Naive thymus-derived CD4-positive, alpha-beta T cell (primary cell): ENCODE measurements around the gene ALPK1. TPM values are rescaled to one million over a fixed set of nuclear protein-coding genes. Genes with fewer than 3 reads are reported as not detected.
"Not testable (repeated sequence)": the region's sequence is repeated elsewhere in the genome, so short reads cannot be mapped to it uniquely, and the experiment has no call there.

Source experiments
- ATAC-seq: fragments of 150-1000 bp; cut with Tn5 transposase; 2 replicates; pipeline ENCODE4 v1.10.0; 2021; ENCODE audit warnings: mild to moderate bottlenecking, moderate library complexity
- CTCF ChIA-PET: fragments of 350-600 bp; sonication (Branson Sonifier 250); formaldehyde crosslinking; loops from one replicate; lab custom pipeline; 2021; ENCODE audit warnings: antibody characterized with exemption; lab: Charles Lee
- POLR2A ChIA-PET: fragments of 350-600 bp; sonication (Branson Sonifier 250); formaldehyde crosslinking; loops from one replicate; lab custom pipeline; 2021; ENCODE audit warnings: antibody characterized with exemption, inconsistent platforms; lab: Charles Lee
- DNase-seq, 9 donors: peaks; one replicate each; pipeline versions ENCODE4 v3.0.0 to v3.0.0-alpha.2; 2020 to 2022; ENCODE audit warnings: mixed read lengths in 1 of 9
- H3K27ac ChIP-seq: one replicate; pipeline ENCODE4 v1.7.0; 2013; ENCODE audit warnings: mild to moderate bottlenecking, low read depth, low read length, moderate library complexity
- H3K27me3 ChIP-seq, 2 donors: one replicate each; pipeline ENCODE4 v1.7.0; 2013; ENCODE audit warnings: low read length in 2 of 2, mild to moderate bottlenecking in 2 of 2, moderate library complexity in 2 of 2; ENCODE audit not compliant: control insufficient read depth in 2 of 2, insufficient read depth in 2 of 2
- H3K36me3 ChIP-seq, 3 experiments: 1 replicate in 2 of 3; 2 replicates in 1 of 3; pipeline ENCODE4 v1.7.0; 2013; ENCODE audit warnings: low read length in 3 of 3, mild to moderate bottlenecking in 3 of 3, moderate library complexity in 1 of 3; ENCODE audit not compliant: insufficient read depth in 3 of 3, control insufficient read depth in 2 of 3
- H3K4me1 ChIP-seq, 2 donors: one replicate each; pipeline ENCODE4 v1.7.0; 2013; ENCODE audit warnings: low read length in 2 of 2, mild to moderate bottlenecking in 2 of 2, moderate library complexity in 1 of 2; ENCODE audit not compliant: control insufficient read depth in 2 of 2, insufficient read depth in 2 of 2
- H3K4me3 ChIP-seq: 2 replicates; pipeline ENCODE4 v1.7.0; 2013; ENCODE audit warnings: mild to moderate bottlenecking, low read length
- H3K9me3 ChIP-seq, 3 experiments: 1 replicate in 2 of 3; 2 replicates in 1 of 3; pipeline ENCODE4 v1.7.0; 2013; ENCODE audit warnings: low read length in 3 of 3; ENCODE audit not compliant: control insufficient read depth in 2 of 3
- H3K27ac Mint-ChIP-seq, 9 donors: one replicate each; pipeline ENCODE4 v1.8.0; 2020 to 2022; ENCODE audit warnings: mixed read lengths in 9 of 9, mild to moderate bottlenecking in 8 of 9, moderate library complexity in 5 of 9, inconsistent platforms in 2 of 9
- H3K27me3 Mint-ChIP-seq, 5 donors: one replicate each; pipeline ENCODE4 v1.8.0; 2021 to 2022; ENCODE audit warnings: mixed read lengths in 5 of 5, mild to moderate bottlenecking in 1 of 5
- H3K36me3 Mint-ChIP-seq, 5 donors: one replicate each; pipeline ENCODE4 v1.8.0; 2020 to 2022; ENCODE audit warnings: mixed read lengths in 5 of 5, mild to moderate bottlenecking in 3 of 5, inconsistent platforms in 1 of 5
- H3K4me1 Mint-ChIP-seq, 7 donors: one replicate each; pipeline ENCODE4 v1.8.0; 2020 to 2022; ENCODE audit warnings: mixed read lengths in 7 of 7, mild to moderate bottlenecking in 3 of 7, inconsistent platforms in 1 of 7
- H3K4me3 Mint-ChIP-seq, 10 donors: one replicate each; pipeline ENCODE4 v1.8.0; 2020 to 2022; ENCODE audit warnings: mild to moderate bottlenecking in 10 of 10, mixed read lengths in 10 of 10, moderate library complexity in 6 of 10, inconsistent platforms in 2 of 10
- H3K9me3 Mint-ChIP-seq, 11 donors: one replicate each; pipeline ENCODE4 v1.8.0; 2020 to 2022; ENCODE audit warnings: mixed read lengths in 11 of 11, mild to moderate bottlenecking in 4 of 11, inconsistent platforms in 1 of 11, moderate library complexity in 1 of 11
- intact Hi-C, 2 donors: fragments of 100-400 bp; cut with micrococcal nuclease; formaldehyde crosslinking; loops; one replicate each; pipeline ENCODE4 v1.15.1; 2023
- polyA plus RNA-seq, 2 donors: library from polyadenylated mRNA; unstranded; fragments of 300-500 nt; fragmentation: Illumina TruSeq; gene quantifications; one replicate each; pipeline ENCODE4 v1.2.3, GENCODE V29; 2021
- total RNA-seq, 6 experiments: library from RNA in 5 of 6; stranded (reverse) in 5 of 6; gene quantifications; 1 replicate in 5 of 6; 2 replicates in 1 of 6; pipeline ENCODE4 v1.2.3 and lab custom pipeline; 2021 to 2026

ALPK1 gene
- total and polyA plus RNA-seq, 7 experiments from 2014 or later: 5.0 to 35.0 (median 18.8) TPM

DNA sequence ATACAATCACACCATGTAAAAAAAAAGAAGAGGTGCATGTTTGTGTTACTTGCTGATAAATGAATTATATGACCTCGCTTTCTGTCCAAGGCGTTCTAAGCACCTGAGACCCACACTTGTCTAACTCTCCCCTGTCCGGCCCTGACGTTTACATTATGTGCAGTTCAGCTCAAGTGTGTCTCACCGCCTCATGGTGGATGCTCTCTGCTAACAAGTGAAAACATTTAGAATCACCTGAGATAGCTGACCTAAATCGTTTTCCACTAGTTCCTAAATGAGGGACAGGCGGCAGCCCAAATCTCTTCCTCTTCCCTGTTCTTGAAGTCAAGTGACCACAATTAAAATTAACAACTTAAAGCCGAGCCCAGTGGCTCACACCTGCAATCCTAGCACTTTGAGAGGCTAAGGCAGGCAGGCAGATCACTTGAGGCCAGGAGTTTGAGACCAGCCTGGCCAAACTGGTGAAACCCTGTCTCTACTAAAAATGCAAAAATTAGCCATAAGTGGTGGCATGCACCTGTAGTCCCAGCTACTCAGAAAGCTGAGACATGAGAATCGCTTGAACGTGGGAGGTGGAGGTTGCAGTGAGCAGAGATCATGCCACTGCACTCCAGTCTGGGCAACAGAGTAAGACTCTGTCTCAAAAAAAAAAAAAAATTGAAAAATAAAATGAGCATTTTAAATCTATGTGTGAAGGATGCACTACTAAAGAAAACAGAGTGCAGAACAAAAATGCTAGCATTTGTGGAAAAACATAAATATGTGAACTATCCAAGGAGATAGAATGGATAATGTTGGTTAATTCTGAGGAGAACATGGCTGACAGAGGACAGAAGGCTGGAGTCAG lies 7.5 kb upstream of the ALPK1 start:
- DNase-seq (no peak), ATAC-seq (no peak)
- Histone ChIP-seq H3K36me3 (peaks cover 0 to 8% (median 0%) of the 10 kb centered on the region in 3 experiments), H3K4me3 (no peak overlapping the region), H3K27ac (no peak overlapping the region), H3K4me1 (peaks cover 31 to 36% of the 10 kb centered on the region in 2 donors), H3K9me3 (no peaks in the 10 kb centered on the region), H3K27me3 (no peaks in the 10 kb centered on the region)
- H3K27me3 Mint-ChIP-seq: no peaks in the 10 kb centered on the region
- peaks cover 21 to 42% (median 37%) of the 10 kb centered on the region in 7 donors for H3K4me1 Mint-ChIP-seq
- CTCF ChIA-PET: no interaction called here
- intact Hi-C loops: loop anchor here in 1 of 2 donors (5.0 kb wide), 1 partner anchor 1473 kb away; the partner anchor contains the start of gene CAMK2D
- H3K9me3 Mint-ChIP-seq: peaks cover 0 to 2% (median 0%) of the 10 kb centered on the region in 11 donors
- H3K27ac Mint-ChIP-seq: peak overlapping the region in 3 of 9 donors; percentile 70 to 88 (median 81)
- POLR2A ChIA-PET: no interaction called here
- peaks cover 0 to 10% (median 0%) of the 10 kb centered on the region in 5 donors for H3K36me3 Mint-ChIP-seq
- peak overlapping the region in 1 of 10 donors; percentile 53 for H3K4me3 Mint-ChIP-seq

DNA sequence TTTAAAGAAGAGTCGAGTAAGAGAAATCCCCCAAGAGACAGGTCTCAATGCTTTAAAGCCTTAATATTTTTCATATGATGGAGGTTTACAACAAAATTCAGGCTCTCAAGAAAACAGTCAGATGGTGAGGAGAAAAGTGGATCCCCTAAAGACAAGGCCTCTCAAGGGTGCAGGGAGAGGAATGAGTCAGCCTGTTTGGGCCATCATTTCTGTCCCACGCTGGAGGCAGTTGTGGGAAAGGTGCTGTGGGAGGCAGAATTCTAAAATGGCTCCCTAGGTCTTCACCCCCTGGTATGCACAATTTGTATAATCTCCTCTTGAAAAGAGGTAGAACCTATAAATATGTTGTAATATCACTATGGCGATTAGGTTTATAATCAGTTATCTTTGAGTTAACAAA lies 6.8 kb upstream of the ALPK1 start:
- H3K4me3 Mint-ChIP-seq: no peak overlapping the region
- Histone ChIP-seq H3K27ac (no peak overlapping the region), H3K4me3 (no peak overlapping the region), H3K4me1 (peaks cover 31 to 36% of the 10 kb centered on the region in 2 donors), H3K27me3 (no peaks in the 10 kb centered on the region), H3K9me3 (no peaks in the 10 kb centered on the region), H3K36me3 (peaks cover 0 to 3% (median 0%) of the 10 kb centered on the region in 3 experiments)
- CTCF ChIA-PET: no interaction called here
- POLR2A ChIA-PET: no interaction called here
- ATAC-seq: no peak
- intact Hi-C loops: no loop called here
- H3K36me3 Mint-ChIP-seq: peaks cover 0 to 11% (median 0%) of the 10 kb centered on the region in 5 donors
- H3K9me3 Mint-ChIP-seq: peaks cover 0 to 2% (median 0%) of the 10 kb centered on the region in 11 donors
- H3K4me1 Mint-ChIP-seq: peaks cover 17 to 42% (median 36%) of the 10 kb centered on the region in 7 donors
- DNase-seq: peak in 1 of 9 donors; percentile 46
- H3K27me3 Mint-ChIP-seq: no peaks in the 10 kb centered on the region
- peak overlapping the region in 1 of 9 donors; percentile 88 for H3K27ac Mint-ChIP-seq

DNA sequence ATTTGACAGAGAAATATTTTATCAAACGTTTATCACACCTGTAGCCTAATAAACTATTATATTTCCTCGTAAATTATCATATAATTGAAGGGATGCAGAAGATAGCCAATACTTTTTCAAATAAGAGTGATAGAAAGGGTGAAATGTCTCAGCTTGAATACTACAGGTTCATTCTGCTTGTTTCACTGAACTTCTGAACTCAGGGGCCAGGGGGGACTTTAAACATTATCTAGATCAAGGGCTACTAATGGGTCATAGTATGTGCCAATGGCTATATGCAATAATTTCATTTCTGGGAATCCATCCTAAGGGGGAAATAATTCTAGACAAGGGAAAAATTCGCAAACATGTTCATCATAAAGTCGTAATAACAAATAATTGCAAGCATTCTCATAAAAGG lies 2.6 kb downstream of the ALPK1 start:
- ChIA-PET CTCF (interaction anchor here (1.5 kb wide), 1 partner anchor 13 kb away, joined by 6 read pairs; the partner anchor contains the start of gene TIFA), POLR2A (interaction anchor here (1.0 to 7.6 kb wide), 2 partner anchors 13 to 23 kb away, joined by 5 to 65 read pairs; partner anchors contain the start of gene TIFA)
- Mint-ChIP-seq H3K27me3 (no peaks in the 10 kb centered on the region), H3K4me1 (peaks cover 10 to 32% (median 30%) of the 10 kb centered on the region in 7 donors), H3K27ac (peak overlapping the region in 4 of 9 donors; percentile 3 to 96 (median 53)), H3K4me3 (no peak overlapping the region), H3K36me3 (peaks cover 0 to 2% (median 0%) of the 10 kb centered on the region in 5 donors), H3K9me3 (no peaks in the 10 kb centered on the region)
- intact Hi-C loops: no loop called here
- H3K27ac ChIP-seq: no peak overlapping the region
- no peak for DNase-seq
- no peaks in the 10 kb centered on the region for H3K36me3 ChIP-seq
- ATAC-seq: no peak
- H3K4me1 ChIP-seq: peaks cover 12 to 45% of the 10 kb centered on the region in 2 donors
- H3K27me3 ChIP-seq: no peaks in the 10 kb centered on the region
- no peak overlapping the region for H3K4me3 ChIP-seq
- H3K9me3 ChIP-seq: no peaks in the 10 kb centered on the region

DNA sequence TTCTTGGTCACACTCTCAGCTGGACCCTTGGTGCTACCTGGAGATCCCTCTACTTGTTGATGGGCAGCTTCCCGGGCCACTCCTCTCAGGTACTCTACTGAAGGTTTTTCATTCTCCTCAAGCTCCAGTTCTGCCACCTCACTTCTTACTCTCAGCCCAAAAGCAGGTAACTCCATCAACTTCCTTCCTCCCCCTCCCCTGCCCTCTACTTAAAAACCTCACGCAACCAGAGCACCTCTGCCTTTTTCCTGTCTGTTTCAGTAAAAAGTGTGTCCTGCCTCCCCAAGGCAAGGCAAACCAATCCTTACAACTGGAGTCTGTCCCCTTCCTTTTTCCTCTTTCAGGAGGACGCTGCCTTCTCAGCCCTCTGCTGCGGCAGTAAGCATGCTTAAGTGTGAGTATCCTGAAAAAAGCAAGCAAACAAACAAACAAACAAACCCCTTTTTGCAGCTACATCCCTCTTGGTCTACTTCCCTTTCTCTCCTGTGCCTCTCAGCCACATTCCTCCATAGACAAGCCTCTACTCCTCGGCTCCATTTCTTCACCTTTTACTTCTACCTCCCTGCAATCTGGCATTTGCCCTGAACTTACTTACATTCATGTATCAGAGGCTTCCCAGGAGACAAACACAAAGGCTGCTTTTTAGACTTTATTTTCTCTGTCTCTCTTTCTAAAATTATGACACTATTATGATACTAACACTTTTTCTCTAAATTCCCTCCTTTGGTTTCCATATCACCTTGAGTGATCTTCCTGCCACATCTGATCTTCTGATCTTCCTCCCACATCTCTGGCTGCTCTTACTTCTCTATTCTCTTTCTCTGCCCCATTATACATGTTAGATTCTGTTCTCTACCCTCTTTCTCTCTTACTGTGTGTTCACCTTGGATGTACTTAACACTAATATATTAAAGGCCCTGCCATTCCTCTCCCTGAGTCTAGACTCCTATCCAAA lies 5.4 kb downstream of the ALPK1 start:
- Histone ChIP-seq H3K4me1 (peaks cover 12 to 40% of the 10 kb centered on the region in 2 donors), H3K4me3 (no peak overlapping the region), H3K27me3 (no peaks in the 10 kb centered on the region), H3K27ac (peak overlapping the region; percentile 52), H3K9me3 (no peaks in the 10 kb centered on the region), H3K36me3 (no peaks in the 10 kb centered on the region)
- Mint-ChIP-seq H3K27ac (no peak overlapping the region), H3K4me3 (no peak overlapping the region), H3K9me3 (peaks cover 0 to 1% (median 0%) of the 10 kb centered on the region in 11 donors), H3K4me1 (peaks cover 10 to 35% (median 31%) of the 10 kb centered on the region in 7 donors), H3K36me3 (peaks cover 0 to 21% (median 6%) of the 10 kb centered on the region in 5 donors), H3K27me3 (no peaks in the 10 kb centered on the region)
- POLR2A ChIA-PET: interaction anchor here (7.6 kb wide), 1 partner anchor 16 kb away, joined by 65 read pairs; the partner anchor contains the start of gene TIFA
- intact Hi-C loops: loop anchor here (1.0 kb wide), 3 partner anchors 16 to 19 kb away; partner anchors contain the start of gene TIFA (in 1 of the 2)
- CTCF ChIA-PET: interaction anchor here (0.9 to 1.1 kb wide), 3 partner anchors 18 to 118 kb away, joined by 3 to 6 read pairs (median 4); no protein-coding TSS in a partner anchor
- peak; percentile 71 for ATAC-seq
- DNase-seq: peak in 2 of 9 donors; percentile 30 to 33

DNA sequence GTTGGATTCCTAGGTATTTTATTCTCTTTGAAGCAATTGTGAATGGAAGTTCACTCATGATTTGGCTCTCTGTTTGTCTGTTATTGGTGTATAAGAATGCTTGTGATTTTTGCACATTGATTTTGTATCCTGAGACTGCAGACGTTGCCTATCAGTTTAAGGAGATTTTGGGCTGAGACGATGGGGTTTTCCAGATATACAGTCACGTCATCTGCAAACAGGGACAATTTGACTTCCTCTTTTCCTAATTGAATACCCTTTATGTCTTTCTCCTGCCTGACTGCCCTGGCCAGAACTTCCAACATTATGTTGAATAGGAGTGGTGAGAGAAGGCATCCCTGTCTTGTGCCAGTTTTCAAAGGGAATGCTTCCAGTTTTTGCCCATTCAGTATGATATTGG lies 8.3 kb downstream of the ALPK1 start:
- peaks cover 0 to 30% (median 6%) of the 10 kb centered on the region in 5 donors for H3K36me3 Mint-ChIP-seq
- POLR2A ChIA-PET, H3K27me3 ChIP-seq, H3K9me3 Mint-ChIP-seq, H3K4me3 Mint-ChIP-seq, CTCF ChIA-PET, H3K27ac ChIP-seq, DNase-seq, H3K27me3 Mint-ChIP-seq, H3K9me3 ChIP-seq, intact Hi-C loops, ATAC-seq, H3K36me3 ChIP-seq, H3K4me3 ChIP-seq, H3K27ac Mint-ChIP-seq: not testable (repeated sequence)
- peaks cover 5 to 37% (median 22%) of the 10 kb centered on the region in 7 donors for H3K4me1 Mint-ChIP-seq
- peaks cover 12 to 28% of the 10 kb centered on the region in 2 donors for H3K4me1 ChIP-seq
